Mammary epithelial cell (primary cell): ENCODE measurements around the gene GNAS-AS1.

ENCODE experiments used
- EZH2 ChIP-seq: IDR thresholded peaks from 2 replicates; pipeline ENCODE4 v1.6.1; 2012; ENCODE audit warnings: low read length, inconsistent platforms, borderline replicate concordance
- TF ChIP-seq, protein P1 (sequence below), 2 donors: IDR thresholded peaks in 1 of 2; conservative IDR thresholded peaks in 1 of 2; 2 replicates each; pipeline ENCODE4 v1.5.1; 2011 to 2012; ENCODE audit warnings: inconsistent platforms in 2 of 2, low read length in 2 of 2, mild to moderate bottlenecking in 2 of 2, control low read depth in 1 of 2, low read depth in 1 of 2; ENCODE audit not compliant: insufficient read depth in 1 of 2; ENCODE audit errors: extremely low read depth in 1 of 2

- TF ChIP-seq, protein P1, sequence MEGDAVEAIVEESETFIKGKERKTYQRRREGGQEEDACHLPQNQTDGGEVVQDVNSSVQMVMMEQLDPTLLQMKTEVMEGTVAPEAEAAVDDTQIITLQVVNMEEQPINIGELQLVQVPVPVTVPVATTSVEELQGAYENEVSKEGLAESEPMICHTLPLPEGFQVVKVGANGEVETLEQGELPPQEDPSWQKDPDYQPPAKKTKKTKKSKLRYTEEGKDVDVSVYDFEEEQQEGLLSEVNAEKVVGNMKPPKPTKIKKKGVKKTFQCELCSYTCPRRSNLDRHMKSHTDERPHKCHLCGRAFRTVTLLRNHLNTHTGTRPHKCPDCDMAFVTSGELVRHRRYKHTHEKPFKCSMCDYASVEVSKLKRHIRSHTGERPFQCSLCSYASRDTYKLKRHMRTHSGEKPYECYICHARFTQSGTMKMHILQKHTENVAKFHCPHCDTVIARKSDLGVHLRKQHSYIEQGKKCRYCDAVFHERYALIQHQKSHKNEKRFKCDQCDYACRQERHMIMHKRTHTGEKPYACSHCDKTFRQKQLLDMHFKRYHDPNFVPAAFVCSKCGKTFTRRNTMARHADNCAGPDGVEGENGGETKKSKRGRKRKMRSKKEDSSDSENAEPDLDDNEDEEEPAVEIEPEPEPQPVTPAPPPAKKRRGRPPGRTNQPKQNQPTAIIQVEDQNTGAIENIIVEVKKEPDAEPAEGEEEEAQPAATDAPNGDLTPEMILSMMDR (conservative IDR thresholded peaks at IDR 0.05 in 1 of 2, IDR thresholded peaks at IDR 0.05 in 1 of 2; ENCODE audit: extremely low read depth in 1 of 2, insufficient read depth in 1 of 2, low read depth in 1 of 2, low read length in 2 of 2): no peak
- no peak for TF ChIP-seq EZH2
Measured at GRCh38 chr20:58863044-58863790, 12.5 kb upstream of the GNAS-AS1 start.
